DND-41 (cell line): ENCODE results near the gene GRID2.

ENCODE experiments used
- ATAC-seq: fragments of 200-7000 bp; cut with Tn5 transposase; 3 replicates; pipeline ENCODE4 v1.9.1; 2021; ENCODE audit warnings: low read depth; ENCODE audit not compliant: insufficient read depth
- DNase-seq: peaks from one replicate; pipeline ENCODE4 v3.0.0-alpha.2; 2020
- H2AFZ ChIP-seq: 2 replicates; pipeline ENCODE4 v1.6.0; 2012; ENCODE audit warnings: low read depth, low read length
- H3K27ac ChIP-seq: 2 replicates; pipeline ENCODE4 v1.5.1; 2012; ENCODE audit warnings: low read length, inconsistent platforms
- H3K27me3 ChIP-seq: fragments of 200-600 bp; sonication (generic); 2 replicates; pipeline ENCODE4 v1.6.0; 2012; ENCODE audit warnings: low read length, mild to moderate bottlenecking, inconsistent platforms; ENCODE audit not compliant: insufficient read depth, poor library complexity
- H3K36me3 ChIP-seq: 2 replicates; pipeline ENCODE4 v1.5.1; 2012; ENCODE audit warnings: low read length, inconsistent platforms; ENCODE audit not compliant: insufficient read depth
- H3K4me1 ChIP-seq: 2 replicates; pipeline ENCODE4 v1.5.1; 2012; ENCODE audit warnings: mild to moderate bottlenecking, low read length; ENCODE audit not compliant: insufficient read depth
- H3K4me2 ChIP-seq: 2 replicates; pipeline ENCODE4 v1.6.0; 2012; ENCODE audit warnings: mild to moderate bottlenecking, moderate library complexity, low read length, inconsistent platforms; ENCODE audit not compliant: insufficient read depth
- H3K4me3 ChIP-seq, 2 experiments: fragments of 200-600 bp in 1 of 2; shearing (Covaris generic) in 1 of 2; 2 replicates each; pipeline ENCODE4 v1.5.1; 2012 to 2016; ENCODE audit warnings: inconsistent platforms in 2 of 2, low read length in 2 of 2, mild to moderate bottlenecking in 2 of 2, low read depth in 1 of 2, moderate library complexity in 1 of 2
- H3K79me2 ChIP-seq: 2 replicates; pipeline ENCODE4 v1.6.0; 2012; ENCODE audit warnings: low read length, inconsistent platforms; ENCODE audit not compliant: insufficient read depth
- H3K9ac ChIP-seq: 2 replicates; pipeline ENCODE4 v1.6.0; 2012; ENCODE audit warnings: low read depth, mild to moderate bottlenecking, inconsistent platforms, low read length, moderate library complexity
- H3K9me3 ChIP-seq: 2 replicates; pipeline ENCODE4 v1.5.1; 2012; ENCODE audit warnings: low read length, moderate library complexity, mild to moderate bottlenecking, inconsistent platforms; ENCODE audit not compliant: insufficient read depth, severe bottlenecking
- H4K20me1 ChIP-seq: 2 replicates; pipeline ENCODE4 v1.6.0; 2012; ENCODE audit warnings: low read length; ENCODE audit not compliant: insufficient read depth
- CTCF ChIP-seq: IDR thresholded peaks from 2 replicates; pipeline ENCODE4 v1.5.1; 2012; ENCODE audit warnings: borderline replicate concordance, low read length, moderate library complexity, mild to moderate bottlenecking; ENCODE audit not compliant: poor library complexity, severe bottlenecking; ENCODE audit errors: extremely low read depth
- EZH2 ChIP-seq: IDR thresholded peaks from 3 replicates; pipeline ENCODE4 v1.6.1; 2012; ENCODE audit warnings: borderline replicate concordance, low read depth, mild to moderate bottlenecking, moderate library complexity, low read length, inconsistent platforms; ENCODE audit not compliant: severe bottlenecking

Gene GRID2

GRCh38 chr4:92735025-92735665 lies 431.4 kb downstream of the GRID2 start:
- Histone ChIP-seq H3K4me2 (no peak overlapping the region), H3K4me3 (no peak overlapping the region), H4K20me1 (no peaks in the 10 kb centered on the region), H3K9me3 (no peaks in the 10 kb centered on the region), H3K4me1 (no peaks in the 10 kb centered on the region), H3K79me2 (no peaks in the 10 kb centered on the region), H3K9ac (no peak overlapping the region), H2AFZ (no peak overlapping the region), H3K27ac (no peak overlapping the region), H3K27me3 (no peaks in the 10 kb centered on the region), H3K36me3 (no peaks in the 10 kb centered on the region)
- DNase-seq (no peak), ATAC-seq (no peak)
- TF ChIP-seq CTCF (no peak), EZH2 (no peak)

GRCh38 chr4:92760433-92760832 lies 456.7 kb downstream of the GRID2 start:
- DNase-seq (no peak), ATAC-seq (no peak)
- Histone ChIP-seq H3K9ac (no peak overlapping the region), H3K79me2 (no peaks in the 10 kb centered on the region), H3K4me2 (no peak overlapping the region), H3K27ac (no peak overlapping the region), H3K4me3 (no peak overlapping the region), H3K27me3 (no peaks in the 10 kb centered on the region), H3K4me1 (no peaks in the 10 kb centered on the region), H2AFZ (no peak overlapping the region), H3K9me3 (no peaks in the 10 kb centered on the region), H4K20me1 (no peaks in the 10 kb centered on the region), H3K36me3 (no peaks in the 10 kb centered on the region)
- TF ChIP-seq CTCF (no peak), EZH2 (no peak)

GRCh38 chr4:92776080-92776479 lies 472.3 kb downstream of the GRID2 start:
- no peak for DNase-seq
- Histone ChIP-seq H2AFZ (no peak overlapping the region), H3K9me3 (no peaks in the 10 kb centered on the region), H3K9ac (no peak overlapping the region), H3K79me2 (no peaks in the 10 kb centered on the region), H3K27me3 (no peaks in the 10 kb centered on the region), H3K27ac (no peak overlapping the region), H3K4me2 (no peak overlapping the region), H3K4me3 (no peak overlapping the region), H3K4me1 (no peaks in the 10 kb centered on the region), H3K36me3 (no peaks in the 10 kb centered on the region), H4K20me1 (no peaks in the 10 kb centered on the region)
- ATAC-seq, result no peak
- TF ChIP-seq EZH2, result no peak

GRCh38 chr4:92789741-92790140 lies 486.0 kb downstream of the GRID2 start:
- H4K20me1 ChIP-seq, result no peaks in the 10 kb centered on the region
- H3K4me3 ChIP-seq, result no peak overlapping the region
- H3K4me1 ChIP-seq, result no peaks in the 10 kb centered on the region
- H3K27me3 ChIP-seq, result no peaks in the 10 kb centered on the region
- no peak overlapping the region for H3K9ac ChIP-seq
- no peak overlapping the region for H3K27ac ChIP-seq
- H3K4me2 ChIP-seq, result no peak overlapping the region
- ATAC-seq (no peak), DNase-seq (no peak)
- H3K79me2 ChIP-seq, result no peaks in the 10 kb centered on the region
- no peak overlapping the region for H2AFZ ChIP-seq
- H3K9me3 ChIP-seq, result no peaks in the 10 kb centered on the region
- TF ChIP-seq CTCF (no peak), EZH2 (no peak)
- no peaks in the 10 kb centered on the region for H3K36me3 ChIP-seq
